ENCODE data around the gene FYB1.

- TF ChIP-seq CTCF (conservative IDR thresholded peaks at IDR 0.05; ENCODE audit: low read depth, low read length) = no peak
- no peak for TF ChIP-seq EZH2 (IDR thresholded peaks at IDR 0.05; ENCODE audit: borderline replicate concordance, low read depth, low read length, poor library complexity, severe bottlenecking)
Observed at GRCh38 chr5:39120052-39120420, 99.3 kb downstream of the FYB1 start.

All from A673 (cell line).